ENCODE data around the gene RBM22.
"Not testable (repeated sequence)": the region's sequence is repeated elsewhere in the genome, so short reads cannot be mapped to it uniquely, and the experiment has no call there.

The RBM22 gene

DNA sequence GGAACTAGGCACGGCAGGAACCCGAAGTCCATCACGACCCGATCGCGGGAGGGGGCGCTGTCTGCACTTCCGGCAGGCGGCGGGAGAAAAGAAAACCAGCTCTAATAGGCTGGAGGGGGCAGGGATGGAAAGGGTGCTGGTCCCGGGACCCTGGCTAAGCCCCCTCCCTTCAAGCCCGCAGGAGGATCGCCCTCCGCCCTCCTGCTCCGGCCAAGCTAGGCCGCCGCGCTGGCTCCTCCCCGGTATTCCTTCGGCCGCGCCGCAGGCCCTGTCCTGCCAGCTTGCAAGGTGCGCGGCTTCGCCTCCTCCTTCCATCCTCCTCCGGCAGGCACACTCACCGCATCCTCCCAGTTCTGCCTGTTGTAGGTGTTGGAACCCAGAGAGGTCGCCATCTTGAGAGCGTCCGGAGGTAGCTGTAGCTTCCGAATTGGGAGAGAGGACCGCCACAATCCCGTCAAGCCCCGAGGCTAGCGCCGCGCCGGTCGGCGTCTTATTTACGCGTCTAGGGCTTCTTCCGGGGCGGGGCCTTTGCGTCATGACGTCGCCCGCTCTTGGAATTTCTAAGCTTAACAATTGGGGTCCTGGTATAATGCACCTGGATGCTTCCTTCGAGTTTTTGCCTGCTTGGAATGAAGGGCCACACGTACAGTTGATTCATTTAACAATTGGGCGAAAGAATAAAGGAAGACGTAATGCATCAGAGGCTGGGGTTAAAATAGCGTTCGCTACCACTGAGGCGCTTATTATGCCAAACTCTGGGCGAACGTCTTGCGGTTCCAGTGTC, at the start of gene RBM22:
TSS of gene RBM22 (minus strand) at position 469 of the 784 bp plus-strand sequence. CDS start at position 392, 77 bp downstream.
- DNase-seq (ENCODE audit: low read depth), result peak; percentile 62

DNA sequence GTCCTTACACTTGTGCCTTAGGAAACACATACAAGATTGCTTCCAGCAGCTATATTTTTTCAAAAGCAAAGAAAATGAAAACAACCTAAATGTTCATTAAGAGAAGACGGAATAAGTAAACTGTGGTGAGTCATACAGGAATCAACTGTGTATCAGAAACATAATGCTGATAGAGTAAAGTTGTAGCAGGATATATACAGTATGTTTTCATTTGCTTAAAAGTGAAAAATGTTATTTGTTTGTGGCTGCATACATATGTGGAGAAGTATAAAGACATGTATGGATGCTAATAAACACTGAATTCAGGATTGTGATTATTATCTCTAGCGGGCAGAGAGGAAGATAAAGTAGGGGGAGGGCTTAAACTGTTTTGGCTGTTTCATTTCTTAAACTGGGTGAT, 49.6 kb upstream of the RBM22 start:
- no peak for DNase-seq (ENCODE audit: low read depth)

DNA sequence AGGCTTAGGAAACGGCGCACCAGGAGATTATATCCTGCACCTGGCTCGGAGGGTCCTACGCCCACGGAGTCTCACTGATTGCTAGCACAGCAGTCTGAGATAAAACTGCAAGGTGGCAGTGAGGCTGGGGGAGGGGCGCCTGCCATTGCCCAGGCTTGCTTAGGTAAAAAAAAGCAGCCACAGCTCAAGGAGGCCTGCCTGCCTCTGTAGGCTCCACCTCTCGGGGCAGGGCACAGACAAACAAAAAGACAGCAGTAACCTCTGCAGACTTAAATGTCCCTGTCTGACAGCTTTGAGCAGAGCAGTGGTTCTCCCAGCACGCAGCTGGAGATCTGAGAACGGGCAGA, 42.3 kb upstream of the RBM22 start:
- DNase-seq (ENCODE audit: low read depth), result not testable (repeated sequence)

DNA sequence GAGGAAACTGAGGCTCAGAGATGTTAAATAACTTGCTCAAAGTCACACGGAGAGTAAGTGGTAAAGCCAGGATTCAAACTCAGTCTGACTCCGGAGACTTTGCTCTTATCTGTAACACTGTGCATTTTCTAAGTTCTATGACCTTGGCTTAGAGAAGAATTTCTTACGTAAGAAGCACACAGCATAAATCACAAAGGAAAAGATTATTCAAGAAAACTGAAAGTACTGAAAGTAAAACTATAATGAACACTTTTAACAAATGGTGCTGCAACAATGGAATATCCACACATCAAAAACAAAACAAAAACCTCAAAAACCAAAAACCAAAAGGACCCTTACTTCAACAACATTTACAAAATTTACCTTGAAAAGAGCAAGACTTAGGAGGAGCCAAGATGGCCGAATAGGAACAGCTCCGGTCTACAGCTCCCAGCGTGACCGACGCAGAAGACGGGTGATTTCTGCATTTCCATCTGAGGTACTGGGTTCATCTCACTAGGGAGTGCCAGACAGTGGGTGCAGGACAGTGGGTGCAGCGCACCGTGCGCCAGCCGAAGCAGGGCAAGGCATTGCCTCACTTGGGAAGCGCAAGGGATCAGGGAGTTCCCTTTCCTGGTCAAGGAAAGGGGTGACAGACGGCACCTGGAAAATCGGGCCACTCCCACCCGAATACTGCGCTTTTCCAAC, 41.7 kb upstream of the RBM22 start:
- not testable (repeated sequence) for DNase-seq (ENCODE audit: low read depth)

DNA sequence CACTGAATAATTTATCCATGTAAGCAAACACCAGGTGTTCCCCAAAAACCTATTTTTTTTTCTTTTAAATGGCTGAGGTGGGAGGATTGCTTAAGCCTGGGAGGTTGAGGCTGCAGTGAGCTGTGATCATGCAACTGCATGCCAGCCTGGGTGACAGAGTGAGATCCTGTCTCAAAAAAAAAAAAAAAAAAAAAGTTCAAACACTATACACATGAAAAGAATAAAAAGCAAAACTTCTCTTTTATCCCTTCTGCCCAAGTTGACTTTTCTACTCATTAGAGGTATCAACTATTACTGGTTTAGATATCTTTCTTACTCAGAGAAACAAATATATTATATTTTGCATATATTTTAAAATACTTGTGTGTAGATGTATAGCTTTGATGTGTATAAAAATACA, 40.1 kb upstream of the RBM22 start:
- DNase-seq (ENCODE audit: low read depth), result no peak

DNA sequence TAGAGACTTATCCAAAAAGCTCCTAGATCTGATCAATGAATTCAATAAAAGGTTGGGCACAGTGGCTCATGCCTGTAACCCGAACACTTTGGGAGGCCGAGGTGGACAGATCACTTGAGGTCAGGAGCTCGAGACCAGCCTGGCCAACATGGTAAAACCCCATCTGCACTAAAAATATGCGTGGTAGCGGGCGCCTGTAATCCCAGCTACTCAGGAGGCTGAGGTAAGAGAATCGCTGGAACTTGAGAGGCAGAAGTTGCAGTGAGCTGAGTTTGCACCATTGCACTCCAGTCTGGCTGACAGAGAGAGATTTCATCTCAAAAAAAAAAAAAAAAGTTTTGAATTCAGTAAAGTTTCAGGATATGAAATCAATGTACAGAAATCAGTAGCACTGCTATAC, 38.0 kb upstream of the RBM22 start:
- no peak for DNase-seq (ENCODE audit: low read depth)

DNA sequence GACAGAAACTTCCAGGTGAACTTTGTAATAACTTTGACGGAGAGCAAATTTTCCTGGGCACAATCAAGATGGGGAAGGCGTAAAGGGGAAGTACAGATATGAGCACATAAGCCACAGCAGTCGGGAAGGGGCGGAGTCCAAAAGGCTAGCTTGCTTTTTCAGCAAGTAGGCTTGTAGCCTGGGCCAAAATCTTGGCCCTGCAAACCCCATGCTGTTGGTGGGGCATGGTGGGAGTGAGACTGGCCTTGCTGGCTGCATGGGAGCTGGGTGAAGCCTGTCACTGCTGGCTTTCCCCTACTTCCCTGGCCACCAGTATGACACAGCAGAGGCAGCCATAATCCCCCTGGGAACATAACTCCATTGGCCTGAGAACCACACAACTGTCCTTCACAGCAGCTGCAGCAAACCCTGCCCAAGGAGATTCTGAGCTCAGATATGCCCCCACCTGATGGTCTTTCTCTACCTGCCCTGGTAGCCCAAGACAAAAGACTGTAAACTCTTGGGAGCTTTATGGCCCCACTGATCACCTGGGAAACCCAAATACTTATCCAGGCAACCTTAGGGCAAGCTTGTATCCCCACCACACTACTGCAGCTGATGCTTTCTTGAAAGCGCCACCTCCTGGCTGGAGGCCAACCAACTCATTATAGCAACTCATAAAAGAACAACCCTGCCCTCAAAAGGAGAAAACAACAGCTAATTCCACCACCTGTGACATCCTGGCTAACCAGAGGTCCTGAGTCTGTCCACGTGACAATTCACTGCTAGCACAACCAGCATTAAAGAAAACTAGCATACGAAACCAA, 33.9 kb upstream of the RBM22 start:
- peak; percentile 26 for DNase-seq (ENCODE audit: low read depth)

DNA sequence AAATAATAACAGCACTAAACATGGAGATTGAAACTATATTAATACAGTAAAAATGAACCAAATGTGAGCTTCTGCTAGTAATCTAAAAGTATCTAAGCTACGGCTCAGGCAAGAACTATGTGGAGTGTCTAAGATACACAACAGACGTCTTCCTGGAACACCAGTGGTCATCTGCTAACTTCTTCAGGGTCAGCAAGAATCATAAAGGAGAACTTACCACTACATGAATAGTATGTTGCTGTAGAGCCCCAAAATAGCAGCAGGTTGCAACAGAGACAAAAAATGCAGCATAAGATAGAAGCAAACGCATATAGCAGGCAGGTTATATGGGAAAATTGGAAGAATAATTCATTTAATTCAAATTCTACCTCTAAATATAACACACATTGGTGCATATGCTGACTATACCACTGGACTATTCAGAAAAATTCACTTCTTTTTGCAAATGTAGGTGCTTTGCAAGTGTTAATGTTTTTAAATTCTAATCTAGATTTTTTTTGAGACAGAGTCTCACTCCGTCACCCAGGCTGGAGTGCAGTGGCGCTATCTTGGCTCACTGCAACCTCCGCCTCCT, 30.9 kb upstream of the RBM22 start:
- no peak for DNase-seq (ENCODE audit: low read depth)

DNA sequence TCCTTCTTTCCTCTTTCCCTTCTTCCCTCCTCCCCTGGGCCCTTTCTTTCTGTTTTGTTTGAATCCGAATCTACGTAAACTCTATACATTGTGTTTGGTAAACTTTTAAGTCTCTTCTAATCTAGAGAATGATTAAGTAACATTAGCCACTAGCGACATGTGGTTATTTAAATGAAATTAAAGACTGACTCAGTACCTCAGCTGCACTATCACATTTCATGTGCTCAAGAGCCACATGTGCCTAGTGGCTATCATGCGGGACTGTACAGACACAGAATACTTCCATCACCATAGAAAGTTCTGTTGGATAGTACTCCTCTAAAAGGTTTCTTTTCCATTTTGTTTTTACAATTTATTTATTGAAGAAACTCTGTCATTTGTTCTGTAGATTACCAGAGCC, 29.0 kb upstream of the RBM22 start:
- DNase-seq (ENCODE audit: low read depth), result no peak

DNA sequence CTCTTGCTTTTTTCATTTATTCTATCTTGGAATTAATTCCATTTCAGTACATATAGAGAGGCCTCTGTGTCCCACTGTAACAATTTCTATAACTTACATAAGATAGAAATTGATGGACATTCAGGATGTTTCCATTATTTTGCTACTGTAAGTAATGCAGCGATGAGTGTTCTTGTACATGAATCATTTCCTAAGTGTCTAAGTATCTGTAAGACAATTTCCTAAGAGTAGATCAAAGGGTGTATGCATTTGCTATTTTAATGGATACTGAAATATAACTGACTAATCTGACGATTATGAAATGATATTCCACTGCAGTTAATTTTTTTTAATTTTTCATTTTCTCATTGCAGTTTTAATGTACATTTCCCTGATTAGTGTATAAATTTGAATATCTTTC, 23.0 kb upstream of the RBM22 start:
- DNase-seq (ENCODE audit: low read depth), result no peak

DNA sequence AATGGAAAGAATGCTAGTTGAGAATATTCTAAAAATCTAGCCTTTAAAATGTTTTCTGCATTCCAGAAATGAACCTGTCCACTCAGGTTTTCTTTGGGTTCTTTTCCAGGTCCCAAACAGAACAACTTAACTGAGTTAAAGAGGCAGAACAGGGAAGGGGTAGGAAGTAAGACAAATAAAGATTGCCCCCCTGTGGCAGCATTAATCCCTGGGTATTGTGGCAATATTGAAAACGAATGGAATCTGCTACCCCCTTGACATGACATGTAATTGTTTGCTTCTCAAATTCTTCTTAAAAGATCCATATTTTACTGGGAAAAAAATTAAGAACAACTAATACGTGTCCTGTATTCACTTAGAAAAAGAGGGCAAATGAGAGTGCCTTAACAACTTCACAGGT, 9.3 kb upstream of the RBM22 start:
- DNase-seq (ENCODE audit: low read depth), result no peak

DNA sequence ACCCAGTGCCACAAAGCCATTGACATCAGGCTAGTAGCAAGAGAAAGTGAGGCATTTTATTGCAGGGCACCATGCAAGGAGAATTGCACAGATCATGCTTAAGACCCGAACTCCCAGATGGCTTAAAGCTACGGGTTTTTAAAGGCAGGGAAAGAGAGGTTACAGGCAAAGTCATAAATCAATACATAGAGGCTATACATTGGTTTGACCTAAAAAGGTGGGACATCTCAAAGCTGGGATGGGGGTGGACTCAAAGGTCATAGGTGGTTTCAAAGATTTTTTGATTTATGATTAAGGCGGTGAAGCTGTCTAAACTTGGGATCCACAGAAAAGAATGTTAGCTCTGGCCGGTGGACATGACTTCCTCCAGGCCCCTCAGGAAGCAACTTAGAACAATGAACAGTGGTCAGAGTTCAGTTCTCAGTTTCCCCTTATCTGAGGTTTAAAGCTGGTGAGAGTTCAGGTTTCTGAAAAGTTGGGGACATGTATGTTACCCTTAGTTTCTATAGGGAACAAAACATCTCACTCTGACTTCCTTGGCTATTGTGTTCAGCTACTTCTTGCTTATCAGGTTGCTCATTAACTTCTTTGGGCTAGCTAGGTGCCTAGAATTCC, 6.0 kb upstream of the RBM22 start:
- no peak for DNase-seq (ENCODE audit: low read depth)

DNA sequence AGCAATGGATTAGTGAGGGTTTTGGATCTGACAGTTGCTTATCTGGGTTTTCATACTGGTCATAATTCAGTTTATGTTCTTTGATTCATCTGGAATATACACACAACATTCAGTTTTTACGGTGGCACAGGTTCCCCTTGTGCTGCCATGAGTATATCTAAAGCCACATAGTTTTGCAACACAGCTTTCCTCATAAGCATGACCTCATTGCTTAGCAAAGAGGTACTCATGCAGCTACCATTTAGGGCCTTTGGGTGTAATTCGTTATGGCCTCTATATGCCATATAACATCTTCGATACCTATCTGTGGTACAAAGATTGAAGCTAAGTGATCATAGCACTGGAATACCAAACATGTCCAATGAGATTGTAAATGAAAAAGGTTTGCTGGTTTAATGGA, 2.9 kb upstream of the RBM22 start:
- DNase-seq (ENCODE audit: low read depth), result no peak

DNA sequence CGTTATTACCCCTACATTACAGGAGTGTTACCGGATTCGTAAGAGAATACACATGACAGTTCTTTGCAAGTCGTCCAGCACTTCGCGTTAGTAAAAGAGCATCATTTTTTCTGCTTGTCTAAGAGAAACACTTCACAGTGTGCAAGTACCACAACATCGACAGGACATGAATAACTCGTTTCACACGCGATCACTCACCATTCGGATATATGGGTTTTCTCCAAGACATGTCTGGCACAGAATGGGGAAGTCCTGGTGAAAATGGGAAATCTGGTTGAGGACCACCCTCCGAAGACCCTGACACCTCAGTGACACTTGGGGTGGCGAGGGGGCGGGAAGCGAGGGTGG, 642 bp downstream of the RBM22 start:
- no peak for DNase-seq (ENCODE audit: low read depth)

DNA sequence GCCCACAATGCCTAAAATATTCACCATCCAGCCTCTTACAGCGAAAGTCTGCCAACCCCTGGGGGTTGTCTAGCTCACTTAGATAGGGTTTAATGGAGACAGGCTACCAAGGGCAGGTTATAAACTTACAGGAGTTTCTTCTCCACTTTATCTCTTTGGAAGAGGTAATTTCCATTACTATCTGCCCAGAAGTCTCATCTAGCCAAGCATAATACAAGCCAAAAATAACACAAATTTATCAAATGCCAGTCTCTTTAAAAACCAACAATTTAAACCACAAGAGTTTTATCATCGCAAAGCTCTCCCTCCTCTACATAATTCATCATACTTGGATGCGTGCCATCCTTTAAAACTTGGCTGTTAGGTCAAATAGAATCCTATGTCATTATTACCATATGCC, 6.2 kb downstream of the RBM22 start:
- no peak for DNase-seq (ENCODE audit: low read depth)

DNA sequence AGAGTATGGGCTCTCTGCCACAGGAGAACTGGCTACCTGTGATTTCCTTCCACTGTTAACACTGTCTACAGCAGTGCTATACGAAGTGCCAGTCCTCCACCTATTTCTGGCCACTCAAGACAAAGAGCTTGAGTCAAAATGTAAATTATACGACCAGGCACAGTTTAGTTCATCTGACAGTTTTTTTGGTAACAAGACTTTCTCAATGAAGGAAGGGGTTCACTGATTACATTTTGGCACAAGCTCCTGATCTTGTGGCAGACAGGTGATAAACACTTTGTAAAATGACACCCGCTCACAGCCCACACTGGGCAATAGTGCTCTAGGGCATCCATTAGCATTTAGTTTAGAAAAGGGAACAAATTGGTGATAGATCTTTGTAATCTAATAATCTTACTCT, 8.6 kb downstream of the RBM22 start:
- DNase-seq (ENCODE audit: low read depth), result no peak

DNA sequence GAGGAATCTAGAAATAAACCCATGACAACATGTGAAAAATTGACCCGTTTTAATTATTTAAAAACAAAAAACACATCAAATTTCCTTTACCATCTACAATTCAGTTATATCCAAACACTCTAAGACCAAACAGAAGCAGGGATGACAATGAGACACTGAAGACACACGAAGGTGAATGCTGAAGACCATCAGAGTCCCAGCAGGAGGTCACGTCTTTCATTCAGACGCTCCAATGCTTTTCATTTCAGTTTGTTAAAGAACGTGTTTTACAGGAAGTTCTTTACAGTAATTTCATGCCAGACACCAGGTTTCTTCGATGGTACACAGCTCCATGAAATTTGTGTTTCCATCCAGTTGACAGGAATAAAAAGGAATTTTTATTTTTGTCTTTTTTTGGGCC, 10.1 kb downstream of the RBM22 start:
- DNase-seq (ENCODE audit: low read depth), result no peak

DNA sequence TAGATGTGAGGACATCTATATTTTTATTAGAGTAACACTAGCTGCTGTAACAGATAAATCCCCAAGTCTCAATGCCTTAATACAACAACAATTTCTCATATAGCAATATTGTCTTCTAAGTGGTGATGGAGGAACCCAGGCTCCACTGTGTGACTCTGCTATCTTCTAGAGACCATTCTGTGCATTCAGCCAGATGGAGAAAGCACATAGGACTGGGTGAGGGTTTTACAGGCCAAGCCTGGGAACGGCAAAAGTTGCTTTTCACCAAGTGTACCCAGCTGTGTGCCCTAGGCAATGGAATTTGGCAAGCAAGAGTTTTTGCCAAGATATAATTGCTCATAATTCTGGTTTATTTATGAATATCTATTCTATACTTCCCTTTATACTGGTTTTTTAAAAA, 11.7 kb downstream of the RBM22 start:
- no peak for DNase-seq (ENCODE audit: low read depth)

DNA sequence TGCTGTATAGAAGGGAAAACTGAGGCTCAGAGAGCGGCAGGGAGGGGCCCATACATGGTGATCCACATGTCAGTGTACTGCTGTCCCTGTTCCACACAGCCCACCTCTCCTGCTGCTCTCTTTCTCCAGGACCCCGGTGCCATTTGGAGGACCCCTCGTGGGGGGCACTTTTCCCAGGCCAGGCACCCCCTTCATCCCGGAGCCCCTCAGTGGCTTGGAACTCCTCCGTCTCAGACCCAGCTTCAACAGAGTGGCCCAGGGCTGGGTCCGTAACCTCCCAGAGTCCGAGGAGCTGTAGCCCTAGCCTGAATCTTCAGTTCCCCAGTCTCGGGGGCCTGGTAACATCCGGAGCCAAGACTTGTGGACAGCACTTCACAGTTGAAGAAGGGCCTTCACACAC, 24.3 kb downstream of the RBM22 start:
- no peak for DNase-seq (ENCODE audit: low read depth)

DNA sequence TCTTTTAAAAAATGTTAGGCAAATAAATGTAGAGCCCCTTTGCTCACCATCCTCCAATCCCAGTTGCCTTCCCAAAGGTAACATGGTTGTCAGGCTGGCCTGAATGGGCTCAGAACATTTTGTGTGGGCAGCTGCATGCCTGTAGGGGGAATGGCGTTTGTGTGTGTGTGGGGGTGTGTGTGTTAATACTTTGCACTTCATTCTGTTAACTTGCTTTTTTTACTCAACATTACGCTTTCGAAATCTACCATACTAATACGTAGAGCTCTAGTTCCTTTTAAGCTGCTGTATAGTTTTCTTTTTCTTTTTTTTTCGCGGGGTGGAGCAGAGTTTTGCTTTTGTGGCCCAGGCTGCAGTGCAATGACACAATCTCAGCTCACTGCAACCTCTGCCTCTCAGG, 25.8 kb downstream of the RBM22 start:
- DNase-seq (ENCODE audit: low read depth), result no peak

DNA sequence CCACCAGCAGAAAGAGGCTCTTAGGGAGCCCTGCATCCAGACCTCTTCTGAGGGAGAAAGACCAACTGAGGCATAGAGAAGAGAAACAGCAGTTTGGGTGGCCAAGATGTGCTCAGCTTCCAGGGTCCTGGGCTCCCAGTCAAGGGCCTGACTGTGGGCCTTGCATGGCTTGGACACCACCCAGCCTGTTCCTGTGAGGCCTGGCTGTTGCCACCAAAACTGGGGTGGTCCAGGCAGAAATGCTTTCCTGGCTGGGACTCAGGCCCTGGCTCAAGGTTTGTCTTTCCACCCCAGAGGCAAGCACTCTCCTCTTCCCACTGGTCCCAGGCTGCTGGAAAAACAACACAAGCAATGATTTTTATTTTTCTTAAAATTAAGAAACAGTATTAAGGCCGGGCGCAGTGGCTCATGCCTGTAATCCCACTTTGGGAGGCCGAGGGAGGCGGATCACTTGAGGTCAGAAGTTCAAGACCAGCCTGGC, 26.5 kb downstream of the RBM22 start:
- DNase-seq (ENCODE audit: low read depth), result no peak

DNA sequence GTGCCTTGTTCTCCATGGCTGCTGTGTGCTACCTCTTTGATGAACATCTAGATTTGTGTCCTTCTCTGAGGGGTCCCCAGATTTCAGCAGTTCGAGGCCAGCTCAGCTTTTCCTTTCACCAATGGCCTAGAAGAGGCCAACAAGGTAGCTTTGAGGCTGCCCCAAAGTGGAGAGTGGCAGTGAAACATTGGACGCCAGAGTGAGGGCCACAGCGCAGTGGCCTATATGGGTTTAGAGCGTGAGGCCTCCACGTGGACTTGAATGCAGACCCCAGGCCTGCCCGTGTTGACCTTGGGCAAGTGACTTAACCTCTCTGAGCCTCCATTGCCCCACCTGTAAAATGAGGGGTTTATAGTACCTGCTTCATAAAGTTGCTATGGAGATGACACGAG, 28.0 kb downstream of the RBM22 start:
- DNase-seq (ENCODE audit: low read depth), result no peak
